ENCODE measurements around the gene RREB1. TPM values are rescaled to one million over a fixed set of nuclear protein-coding genes. Genes with fewer than 3 reads are reported as not detected.

The RREB1 gene
- total and polyA plus RNA-seq, 7 experiments from 2014 or later: 4.2 to 56.7 (median 49.2) TPM

DNA sequence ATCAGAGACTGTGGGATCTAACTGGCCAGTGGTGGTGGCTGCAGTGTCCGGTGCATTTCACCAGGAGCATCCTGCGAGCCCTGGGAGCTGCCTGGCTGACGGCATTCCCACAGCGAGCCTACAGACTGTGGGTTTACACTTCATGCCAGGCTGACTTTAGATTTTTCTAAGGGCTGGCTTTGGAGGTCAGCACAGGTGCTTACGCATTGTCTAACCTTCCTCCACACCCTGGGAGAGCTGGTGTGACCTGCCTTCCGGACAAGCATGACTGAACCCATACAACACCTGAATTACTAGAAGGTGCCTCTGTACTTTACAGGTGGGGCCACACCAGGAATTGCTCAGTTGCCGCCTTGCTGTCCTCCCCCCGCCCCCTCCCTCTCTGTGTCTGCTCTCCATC, 96.2 kb downstream of the RREB1 start:
- Mint-ChIP-seq H3K4me1 (peaks cover 14 to 33% (median 29%) of the 10 kb centered on the region in 7 donors), H3K9me3 (no peaks in the 10 kb centered on the region), H3K27ac (peak overlapping the region in 2 of 9 donors; percentile 13 to 74), H3K36me3 (peaks cover 9 to 34% (median 12%) of the 10 kb centered on the region in 5 donors), H3K4me3 (no peak overlapping the region), H3K27me3 (no peaks in the 10 kb centered on the region)
- Histone ChIP-seq H3K36me3 (ENCODE audit: control insufficient read depth in 2 of 3, insufficient read depth in 3 of 3, low read length in 3 of 3) (peaks cover 0 to 32% (median 0%) of the 10 kb centered on the region in 3 experiments), H3K27ac (ENCODE audit: low read depth, low read length) (no peak overlapping the region), H3K9me3 (ENCODE audit: control insufficient read depth in 2 of 3, low read length in 3 of 3) (no peaks in the 10 kb centered on the region), H3K4me3 (ENCODE audit: low read length) (no peak overlapping the region), H3K4me1 (ENCODE audit: control insufficient read depth in 2 of 2, insufficient read depth in 2 of 2, low read length in 2 of 2) (no peaks in the 10 kb centered on the region), H3K27me3 (ENCODE audit: control insufficient read depth in 2 of 2, insufficient read depth in 2 of 2, low read length in 2 of 2) (no peaks in the 10 kb centered on the region)
- no peak for DNase-seq
- intact Hi-C loops (cut with micrococcal nuclease): no loop called here
- ChIA-PET CTCF (interaction anchor here (1.1 kb wide), 1 partner anchor 35 kb away, joined by 3 read pairs; no protein-coding TSS in a partner anchor), POLR2A (no interaction called here)
- ATAC-seq: no peak

DNA sequence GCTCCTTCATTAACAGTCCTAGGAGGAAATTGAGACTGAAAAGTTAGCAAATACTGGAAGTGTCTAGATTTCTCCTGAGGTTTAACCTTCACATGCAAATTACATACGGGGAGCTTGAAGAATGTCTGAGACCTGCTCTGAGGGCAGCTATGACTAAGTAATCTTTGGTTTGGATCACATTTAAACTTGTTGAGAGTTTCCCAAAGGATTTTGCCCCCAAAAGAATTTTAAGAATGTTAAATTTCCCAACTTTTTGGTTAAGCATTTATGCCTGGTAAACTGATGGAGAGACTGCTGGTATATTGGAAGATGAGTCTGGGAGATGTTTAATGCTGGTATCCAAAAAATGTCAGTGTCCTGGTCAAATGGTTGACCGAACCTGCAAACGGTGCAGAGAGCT, 97.0 kb downstream of the RREB1 start:
- Mint-ChIP-seq H3K4me3 (no peak overlapping the region), H3K4me1 (peaks cover 14 to 26% (median 23%) of the 10 kb centered on the region in 7 donors), H3K27ac (peak overlapping the region in 1 of 9 donors; percentile 21), H3K9me3 (no peaks in the 10 kb centered on the region), H3K27me3 (no peaks in the 10 kb centered on the region), H3K36me3 (peaks cover 5 to 29% (median 12%) of the 10 kb centered on the region in 5 donors)
- CTCF ChIA-PET: no interaction called here
- intact Hi-C loops (cut with micrococcal nuclease): no loop called here
- peaks cover 0 to 32% (median 0%) of the 10 kb centered on the region in 3 experiments for H3K36me3 ChIP-seq (ENCODE audit: control insufficient read depth in 2 of 3, insufficient read depth in 3 of 3, low read length in 3 of 3)
- DNase-seq (no peak), ATAC-seq (no peak)
- no peak overlapping the region for H3K4me3 ChIP-seq (ENCODE audit: low read length)
- POLR2A ChIA-PET: no interaction called here
- H3K9me3 ChIP-seq (ENCODE audit: control insufficient read depth in 2 of 3, low read length in 3 of 3): no peaks in the 10 kb centered on the region
- H3K27ac ChIP-seq (ENCODE audit: low read depth, low read length): no peak overlapping the region
- no peaks in the 10 kb centered on the region for H3K4me1 ChIP-seq (ENCODE audit: control insufficient read depth in 2 of 2, insufficient read depth in 2 of 2, low read length in 2 of 2)
- H3K27me3 ChIP-seq (ENCODE audit: control insufficient read depth in 2 of 2, insufficient read depth in 2 of 2, low read length in 2 of 2): no peaks in the 10 kb centered on the region

DNA sequence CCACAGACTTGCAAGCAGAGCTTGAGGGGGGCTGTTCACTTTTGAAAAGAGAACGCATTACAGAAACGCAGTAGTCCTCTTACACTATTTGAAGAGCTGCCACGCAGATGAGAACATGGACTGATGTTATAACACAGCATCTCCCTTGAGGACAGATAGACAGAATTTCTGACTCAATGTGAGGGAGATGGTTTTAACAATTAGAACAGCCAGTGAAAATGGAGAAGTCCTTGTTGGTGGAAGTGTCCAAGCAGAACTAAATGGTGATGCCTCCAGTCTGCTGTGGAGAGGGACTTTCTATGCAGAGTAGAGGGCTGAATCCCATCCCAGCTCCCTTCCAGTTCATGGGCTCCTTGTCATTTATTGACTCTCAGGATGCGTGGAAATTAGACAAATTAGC, 100.0 kb downstream of the RREB1 start:
- no peak overlapping the region for H3K4me3 ChIP-seq (ENCODE audit: low read length)
- intact Hi-C loops (cut with micrococcal nuclease): no loop called here
- peaks cover 3 to 52% (median 4%) of the 10 kb centered on the region in 3 experiments for H3K36me3 ChIP-seq (ENCODE audit: control insufficient read depth in 2 of 3, insufficient read depth in 3 of 3, low read length in 3 of 3)
- Mint-ChIP-seq H3K4me1 (peaks cover 0 to 12% (median 7%) of the 10 kb centered on the region in 7 donors), H3K27me3 (no peaks in the 10 kb centered on the region), H3K36me3 (peaks cover 3 to 40% (median 12%) of the 10 kb centered on the region in 5 donors), H3K4me3 (no peak overlapping the region), H3K9me3 (no peaks in the 10 kb centered on the region), H3K27ac (peak overlapping the region in 1 of 9 donors; percentile 36)
- H3K4me1 ChIP-seq (ENCODE audit: control insufficient read depth in 2 of 2, insufficient read depth in 2 of 2, low read length in 2 of 2): no peaks in the 10 kb centered on the region
- H3K9me3 ChIP-seq (ENCODE audit: control insufficient read depth in 2 of 3, low read length in 3 of 3): no peaks in the 10 kb centered on the region
- ChIA-PET CTCF (interaction anchor here (0.6 kb wide), 1 partner anchor 112 kb away, joined by 3 read pairs; no protein-coding TSS in a partner anchor), POLR2A (no interaction called here)
- no peak for DNase-seq
- ATAC-seq: peak; percentile 48
- no peaks in the 10 kb centered on the region for H3K27me3 ChIP-seq (ENCODE audit: control insufficient read depth in 2 of 2, insufficient read depth in 2 of 2, low read length in 2 of 2)
- H3K27ac ChIP-seq (ENCODE audit: low read depth, low read length): no peak overlapping the region

DNA sequence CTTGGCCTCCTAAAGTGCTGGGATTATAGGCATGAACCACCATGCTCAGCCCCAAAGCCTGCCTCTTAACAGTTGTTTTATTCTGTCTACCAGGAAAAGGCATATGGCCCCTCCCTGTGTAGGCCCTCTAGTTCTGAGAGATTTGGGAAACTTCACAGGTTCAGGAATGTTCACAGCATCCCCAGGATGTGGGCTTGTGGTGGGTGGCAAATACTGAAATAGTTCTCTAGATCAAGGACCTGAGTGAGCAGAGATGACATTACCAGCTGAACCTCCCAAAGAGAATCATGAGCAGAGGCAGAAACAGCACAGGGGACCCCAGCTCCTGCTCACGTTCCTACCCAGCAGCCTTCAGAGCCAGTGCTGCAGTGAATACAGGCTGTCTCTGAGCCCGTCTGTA, 105.7 kb downstream of the RREB1 start:
- Histone ChIP-seq H3K27ac (ENCODE audit: low read depth, low read length) (no peak overlapping the region), H3K36me3 (ENCODE audit: control insufficient read depth in 2 of 3, insufficient read depth in 3 of 3, low read length in 3 of 3) (peaks cover 7 to 61% (median 11%) of the 10 kb centered on the region in 3 experiments), H3K4me3 (ENCODE audit: low read length) (no peak overlapping the region), H3K27me3 (ENCODE audit: control insufficient read depth in 2 of 2, insufficient read depth in 2 of 2, low read length in 2 of 2) (no peaks in the 10 kb centered on the region), H3K4me1 (ENCODE audit: control insufficient read depth in 2 of 2, insufficient read depth in 2 of 2, low read length in 2 of 2) (no peaks in the 10 kb centered on the region), H3K9me3 (ENCODE audit: control insufficient read depth in 2 of 3, low read length in 3 of 3) (no peaks in the 10 kb centered on the region)
- POLR2A ChIA-PET: no interaction called here
- Mint-ChIP-seq H3K27me3 (no peaks in the 10 kb centered on the region), H3K27ac (peak overlapping the region in 3 of 9 donors; percentile 19 to 72 (median 41)), H3K4me3 (no peak overlapping the region), H3K9me3 (no peaks in the 10 kb centered on the region), H3K4me1 (peaks cover 0 to 8% (median 0%) of the 10 kb centered on the region in 7 donors), H3K36me3 (peaks cover 5 to 61% (median 15%) of the 10 kb centered on the region in 5 donors)
- ATAC-seq (no peak), DNase-seq (no peak)
- intact Hi-C loops (cut with micrococcal nuclease): no loop called here
- CTCF ChIA-PET: no interaction called here

DNA sequence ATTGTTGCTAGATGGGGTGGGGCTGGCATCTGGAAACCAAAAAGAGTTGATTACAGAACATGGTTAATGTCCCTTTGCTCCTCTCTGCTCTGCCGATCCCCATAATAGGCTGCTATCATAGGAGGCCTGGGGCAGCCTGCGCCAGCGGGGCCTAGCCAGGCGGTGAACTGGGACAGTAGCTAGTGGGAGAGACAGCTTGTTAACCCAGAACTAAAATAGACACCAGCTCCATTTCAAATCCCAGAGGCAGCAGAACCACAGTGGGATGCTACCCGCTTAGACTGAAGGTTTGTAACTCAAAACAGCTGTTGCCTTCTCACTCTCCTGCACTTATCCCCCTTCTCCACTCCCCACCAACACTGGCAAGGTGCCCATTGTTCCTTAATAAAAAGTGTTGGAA, 106.7 kb downstream of the RREB1 start:
- no peak overlapping the region for H3K4me3 ChIP-seq (ENCODE audit: low read length)
- POLR2A ChIA-PET: no interaction called here

DNA sequence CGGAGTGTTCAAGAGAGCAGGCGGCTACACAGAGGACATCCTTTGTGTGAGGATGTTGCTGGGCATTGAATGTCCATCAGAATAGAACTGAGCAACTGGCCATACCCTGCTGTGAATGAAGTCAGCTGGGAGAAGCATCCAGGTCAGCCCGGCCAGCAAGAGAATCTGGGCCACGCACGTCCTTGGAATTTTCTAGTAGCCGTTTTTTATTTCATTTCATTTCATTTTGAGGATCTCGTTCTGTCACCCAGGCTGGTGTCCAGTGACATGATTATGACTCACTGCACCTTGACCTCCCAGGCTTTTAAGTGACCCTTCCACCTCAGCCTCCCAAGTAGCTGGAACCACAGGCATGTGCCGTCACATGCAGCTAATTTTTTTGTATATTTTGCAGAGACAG, 107.4 kb downstream of the RREB1 start:
- no peak for ATAC-seq
- CTCF ChIA-PET: no interaction called here

More for the DNA sequence above, 106.7 kb downstream of the RREB1 start:
- peaks cover 5 to 62% (median 15%) of the 10 kb centered on the region in 5 donors for H3K36me3 Mint-ChIP-seq
- H3K9me3 ChIP-seq (ENCODE audit: control insufficient read depth in 2 of 3, low read length in 3 of 3): no peaks in the 10 kb centered on the region
- H3K27me3 Mint-ChIP-seq: no peaks in the 10 kb centered on the region
- no peak overlapping the region for H3K4me3 Mint-ChIP-seq
- H3K4me1 ChIP-seq (ENCODE audit: control insufficient read depth in 2 of 2, insufficient read depth in 2 of 2, low read length in 2 of 2): no peaks in the 10 kb centered on the region
- H3K27ac Mint-ChIP-seq: peak overlapping the region in 1 of 9 donors; percentile 36
- no peaks in the 10 kb centered on the region for H3K9me3 Mint-ChIP-seq
- peaks cover 7 to 64% (median 11%) of the 10 kb centered on the region in 3 experiments for H3K36me3 ChIP-seq (ENCODE audit: control insufficient read depth in 2 of 3, insufficient read depth in 3 of 3, low read length in 3 of 3)
- ATAC-seq (no peak), DNase-seq (no peak)
- intact Hi-C loops (cut with micrococcal nuclease): no loop called here
- H3K27me3 ChIP-seq (ENCODE audit: control insufficient read depth in 2 of 2, insufficient read depth in 2 of 2, low read length in 2 of 2): no peaks in the 10 kb centered on the region
- H3K27ac ChIP-seq (ENCODE audit: low read depth, low read length): no peak overlapping the region
- peaks cover 0 to 8% (median 0%) of the 10 kb centered on the region in 7 donors for H3K4me1 Mint-ChIP-seq
- CTCF ChIA-PET: no interaction called here

DNA sequence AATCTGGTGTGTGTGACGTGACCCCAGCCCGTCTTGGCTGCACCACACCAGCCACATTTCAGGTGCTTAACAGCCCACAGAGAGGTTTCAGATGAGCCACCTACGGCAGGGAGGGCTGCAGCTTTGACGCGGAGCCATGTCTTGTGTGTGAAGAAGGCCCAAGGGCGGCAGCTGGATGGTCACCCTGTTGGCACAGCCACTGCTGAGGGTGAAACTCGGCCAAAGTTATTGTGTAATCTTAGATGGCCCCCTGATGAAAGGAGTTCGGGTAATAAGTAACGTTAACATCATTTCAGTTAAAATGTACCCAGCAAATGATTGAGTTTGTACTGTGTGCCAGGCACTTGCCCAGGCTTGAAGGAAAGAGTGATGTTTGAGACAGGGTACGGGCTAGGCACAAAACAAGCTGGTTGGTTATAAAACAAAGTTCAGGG, 108.1 kb downstream of the RREB1 start:
- peaks cover 5 to 63% (median 10%) of the 10 kb centered on the region in 5 donors for H3K36me3 Mint-ChIP-seq
- CTCF ChIA-PET: no interaction called here

More for the DNA sequence above, 107.4 kb downstream of the RREB1 start:
- Histone ChIP-seq H3K4me3 (ENCODE audit: low read length) (no peak overlapping the region), H3K27ac (ENCODE audit: low read depth, low read length) (no peak overlapping the region), H3K9me3 (ENCODE audit: control insufficient read depth in 2 of 3, low read length in 3 of 3) (no peaks in the 10 kb centered on the region), H3K4me1 (ENCODE audit: control insufficient read depth in 2 of 2, insufficient read depth in 2 of 2, low read length in 2 of 2) (no peaks in the 10 kb centered on the region), H3K36me3 (ENCODE audit: control insufficient read depth in 2 of 3, insufficient read depth in 3 of 3, low read length in 3 of 3) (peaks cover 7 to 71% (median 11%) of the 10 kb centered on the region in 3 experiments), H3K27me3 (ENCODE audit: control insufficient read depth in 2 of 2, insufficient read depth in 2 of 2, low read length in 2 of 2) (no peaks in the 10 kb centered on the region)
- Mint-ChIP-seq H3K27ac (peak overlapping the region in 3 of 9 donors; percentile 32 to 72 (median 65)), H3K36me3 (peaks cover 5 to 65% (median 15%) of the 10 kb centered on the region in 5 donors), H3K27me3 (no peaks in the 10 kb centered on the region), H3K4me3 (no peak overlapping the region), H3K9me3 (no peaks in the 10 kb centered on the region), H3K4me1 (peaks cover 0 to 8% (median 0%) of the 10 kb centered on the region in 7 donors)
- DNase-seq: no peak
- POLR2A ChIA-PET: interaction anchor here (0.5 kb wide), 1 partner anchor 96 kb away, joined by 3 read pairs; no protein-coding TSS in a partner anchor
- intact Hi-C loops (cut with micrococcal nuclease): no loop called here

More for the DNA sequence above, 108.1 kb downstream of the RREB1 start:
- no peaks in the 10 kb centered on the region for H3K27me3 ChIP-seq (ENCODE audit: control insufficient read depth in 2 of 2, insufficient read depth in 2 of 2, low read length in 2 of 2)
- no peaks in the 10 kb centered on the region for H3K9me3 ChIP-seq (ENCODE audit: control insufficient read depth in 2 of 3, low read length in 3 of 3)
- H3K27ac Mint-ChIP-seq: peak overlapping the region in 3 of 9 donors; percentile 32 to 72 (median 47)
- peaks cover 7 to 71% (median 11%) of the 10 kb centered on the region in 3 experiments for H3K36me3 ChIP-seq (ENCODE audit: control insufficient read depth in 2 of 3, insufficient read depth in 3 of 3, low read length in 3 of 3)
- H3K4me1 ChIP-seq (ENCODE audit: control insufficient read depth in 2 of 2, insufficient read depth in 2 of 2, low read length in 2 of 2): no peaks in the 10 kb centered on the region
- POLR2A ChIA-PET: no interaction called here
- intact Hi-C loops (cut with micrococcal nuclease): no loop called here
- no peak overlapping the region for H3K27ac ChIP-seq (ENCODE audit: low read depth, low read length)
- no peak overlapping the region for H3K4me3 ChIP-seq (ENCODE audit: low read length)
- no peaks in the 10 kb centered on the region for H3K27me3 Mint-ChIP-seq
- no peak for ATAC-seq
- no peak for DNase-seq
- no peak overlapping the region for H3K4me3 Mint-ChIP-seq
- peaks cover 0 to 8% (median 0%) of the 10 kb centered on the region in 7 donors for H3K4me1 Mint-ChIP-seq
- H3K9me3 Mint-ChIP-seq: no peaks in the 10 kb centered on the region

Measured in naive thymus-derived CD4-positive, alpha-beta T cell (primary cell).